Measurements from ENCODE around the gene PHLDA3. TPM values are rescaled to one million over a fixed set of nuclear protein-coding genes. Genes with fewer than 3 reads are reported as not detected.

The PHLDA3 gene
- total RNA-seq, 2 donors from 2014 or later, result 1.6 to 2.7 TPM

DNA sequence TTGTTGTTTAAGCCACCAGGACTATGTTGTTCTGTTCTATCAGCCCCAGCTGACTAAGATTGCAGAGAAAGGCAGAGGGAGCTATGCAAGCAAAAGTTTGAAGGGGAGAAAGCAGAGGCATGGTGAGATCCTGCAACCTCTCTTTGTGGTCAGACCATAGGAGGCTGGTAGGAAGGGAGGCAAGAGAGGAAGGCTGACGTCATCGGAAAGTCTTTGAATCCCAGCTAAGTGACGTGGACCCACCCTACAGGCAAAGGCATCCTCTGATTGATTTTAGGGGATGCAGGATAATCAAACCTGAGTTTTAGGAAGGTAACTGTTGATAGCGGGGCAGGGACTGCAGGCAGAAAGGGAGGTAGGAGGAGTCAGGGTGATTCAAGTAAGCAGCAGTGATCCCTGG lies 24.2 kb downstream of the PHLDA3 start:
- Mint-ChIP-seq H3K4me1 (peaks cover 6% of the 10 kb centered on the region), H3K27me3 (peaks cover 23% of the 10 kb centered on the region), H3K4me3 (no peak overlapping the region), H3K27ac (no peak overlapping the region), H3K36me3 (ENCODE audit: low read depth) (peaks cover 4% of the 10 kb centered on the region)
- no peak for DNase-seq
- no peak for ATAC-seq
- no peaks in the 10 kb centered on the region for H3K9me3 ChIP-seq (ENCODE audit: control insufficient read depth, low read length, poor library complexity, severe bottlenecking)

- peaks cover 4% of the 10 kb centered on the region for H3K36me3 Mint-ChIP-seq (ENCODE audit: low read depth)
- no peak overlapping the region for H3K4me3 Mint-ChIP-seq
- H3K9me3 ChIP-seq (ENCODE audit: control insufficient read depth, low read length, poor library complexity, severe bottlenecking), result no peaks in the 10 kb centered on the region
- DNase-seq (no peak), ATAC-seq (no peak)
- H3K27me3 Mint-ChIP-seq, result peaks cover 16% of the 10 kb centered on the region
- no peak overlapping the region for H3K27ac Mint-ChIP-seq
- H3K4me1 Mint-ChIP-seq, result peaks cover 6% of the 10 kb centered on the region
These were observed 25.2 kb downstream of the PHLDA3 start for GRCh38 chr1:201443747-201444146.

DNA sequence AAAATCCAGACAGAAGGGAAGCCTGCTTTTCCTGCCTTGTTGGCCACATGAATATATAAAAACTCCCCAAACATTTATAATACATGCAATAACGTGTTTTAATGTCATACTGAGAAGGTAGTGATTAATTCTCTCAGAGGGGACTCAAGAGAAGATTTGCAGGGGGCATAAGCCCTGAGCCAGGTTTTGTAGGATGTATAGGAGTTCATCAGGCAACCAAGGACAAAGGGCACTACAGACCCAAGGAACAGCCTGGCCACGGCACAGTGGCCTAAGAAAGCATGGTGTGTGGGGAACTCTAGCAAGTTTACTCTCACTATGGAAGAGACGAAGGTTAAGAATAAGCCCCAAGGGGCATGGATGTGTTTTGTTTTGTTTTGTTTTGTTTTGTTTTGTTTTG lies 32.0 kb downstream of the PHLDA3 start:
- H3K9me3 ChIP-seq (ENCODE audit: control insufficient read depth, low read length, poor library complexity, severe bottlenecking), result no peaks in the 10 kb centered on the region
- ATAC-seq (no peak), DNase-seq (no peak)
- peaks cover 38% of the 10 kb centered on the region for H3K27me3 Mint-ChIP-seq
- peaks cover 8% of the 10 kb centered on the region for H3K4me1 Mint-ChIP-seq
- H3K4me3 Mint-ChIP-seq, result no peak overlapping the region
- H3K27ac Mint-ChIP-seq, result no peak overlapping the region
- H3K36me3 Mint-ChIP-seq (ENCODE audit: low read depth), result no peaks in the 10 kb centered on the region

GRCh38 chr1:201436393-201436792 lies 32.6 kb downstream of the PHLDA3 start:
- ATAC-seq (no peak), DNase-seq (no peak)
- peaks cover 37% of the 10 kb centered on the region for H3K27me3 Mint-ChIP-seq
- H3K27ac Mint-ChIP-seq, result peak overlapping the region; percentile 74
- peaks cover 8% of the 10 kb centered on the region for H3K4me1 Mint-ChIP-seq
- H3K4me3 Mint-ChIP-seq, result no peak overlapping the region
- H3K9me3 ChIP-seq (ENCODE audit: control insufficient read depth, low read length, poor library complexity, severe bottlenecking), result no peaks in the 10 kb centered on the region
- no peaks in the 10 kb centered on the region for H3K36me3 Mint-ChIP-seq (ENCODE audit: low read depth)

GRCh38 chr1:201434266-201434665 lies 34.7 kb downstream of the PHLDA3 start:
- no peaks in the 10 kb centered on the region for H3K9me3 ChIP-seq (ENCODE audit: control insufficient read depth, low read length, poor library complexity, severe bottlenecking)
- H3K4me3 Mint-ChIP-seq, result no peak overlapping the region
- ATAC-seq, result no peak

GRCh38 chr1:201433609-201434008 lies 35.4 kb downstream of the PHLDA3 start:
- ATAC-seq, result no peak
- no peaks in the 10 kb centered on the region for H3K9me3 ChIP-seq (ENCODE audit: control insufficient read depth, low read length, poor library complexity, severe bottlenecking)
- no peak for DNase-seq
- H3K36me3 Mint-ChIP-seq (ENCODE audit: low read depth), result peaks cover 4% of the 10 kb centered on the region
- no peak overlapping the region for H3K4me3 Mint-ChIP-seq
- H3K4me1 Mint-ChIP-seq, result peaks cover 11% of the 10 kb centered on the region
- H3K27ac Mint-ChIP-seq, result no peak overlapping the region
- H3K27me3 Mint-ChIP-seq, result peaks cover 61% of the 10 kb centered on the region

More at GRCh38 chr1:201434266-201434665, 34.7 kb downstream of the PHLDA3 start:
- peaks cover 4% of the 10 kb centered on the region for H3K36me3 Mint-ChIP-seq (ENCODE audit: low read depth)
- H3K27ac Mint-ChIP-seq, result no peak overlapping the region
- H3K27me3 Mint-ChIP-seq, result peaks cover 56% of the 10 kb centered on the region
- no peak for DNase-seq
- H3K4me1 Mint-ChIP-seq, result peaks cover 11% of the 10 kb centered on the region

- H3K9me3 ChIP-seq (ENCODE audit: control insufficient read depth, low read length, poor library complexity, severe bottlenecking), result no peaks in the 10 kb centered on the region
- no peak for DNase-seq
- H3K4me3 Mint-ChIP-seq, result no peak overlapping the region
- H3K4me1 Mint-ChIP-seq, result peaks cover 5% of the 10 kb centered on the region
- peaks cover 4% of the 10 kb centered on the region for H3K36me3 Mint-ChIP-seq (ENCODE audit: low read depth)
- H3K27ac Mint-ChIP-seq, result no peak overlapping the region
- H3K27me3 Mint-ChIP-seq, result peaks cover 39% of the 10 kb centered on the region
- no peak for ATAC-seq
These were observed 38.2 kb downstream of the PHLDA3 start for GRCh38 chr1:201430776-201431175.

GRCh38 chr1:201429736-201430501 lies 39.1 kb downstream of the PHLDA3 start:
- no peak for ATAC-seq
- no peaks in the 10 kb centered on the region for H3K9me3 ChIP-seq (ENCODE audit: control insufficient read depth, low read length, poor library complexity, severe bottlenecking)
- H3K4me3 Mint-ChIP-seq, result no peak overlapping the region
- DNase-seq, result no peak
- H3K36me3 Mint-ChIP-seq (ENCODE audit: low read depth), result peaks cover 6% of the 10 kb centered on the region
- H3K27me3 Mint-ChIP-seq, result peaks cover 33% of the 10 kb centered on the region
- H3K27ac Mint-ChIP-seq, result no peak overlapping the region
- H3K4me1 Mint-ChIP-seq, result peaks cover 4% of the 10 kb centered on the region

GRCh38 chr1:201427963-201428362 lies 41.0 kb downstream of the PHLDA3 start:
- ATAC-seq, result no peak
- no peak overlapping the region for H3K27ac Mint-ChIP-seq

DNA sequence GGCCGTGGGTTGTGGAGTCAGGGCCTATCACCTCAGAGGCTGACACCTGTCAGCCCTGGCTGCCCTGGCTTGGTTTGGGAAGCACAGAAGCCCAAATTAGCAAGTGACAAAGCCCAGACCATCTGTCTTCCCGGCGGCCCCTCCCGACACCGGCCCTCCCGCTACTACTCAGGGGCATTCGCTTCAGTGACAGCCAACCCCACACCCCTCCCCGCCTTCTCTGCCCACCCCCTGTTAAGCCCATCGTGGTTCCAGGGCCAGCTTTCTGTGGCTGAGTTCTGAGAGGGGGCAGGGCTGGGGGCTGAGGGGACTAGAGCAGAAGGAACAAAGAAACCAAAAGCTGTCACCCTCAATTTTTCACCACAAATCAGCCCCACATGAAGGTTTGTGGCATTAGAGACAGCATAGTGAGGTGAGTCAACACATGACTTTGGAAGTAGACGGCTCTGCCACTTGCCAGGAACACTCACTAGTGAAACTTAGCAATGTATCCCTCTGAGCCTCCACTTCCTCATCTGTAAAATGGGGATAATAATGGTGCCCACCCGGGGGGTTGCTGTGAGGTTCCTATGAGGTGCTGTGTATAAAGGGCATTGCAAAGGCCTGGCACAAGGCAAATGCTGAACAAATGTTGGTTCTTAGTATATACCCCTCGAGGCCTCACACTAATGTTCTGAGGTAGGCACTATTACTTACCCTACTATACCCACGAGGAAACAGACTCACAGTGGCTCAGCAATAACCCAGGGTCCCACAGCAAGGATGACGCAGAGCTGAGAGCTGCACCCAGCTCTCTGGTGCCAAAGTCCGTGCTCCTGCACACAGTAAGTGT lies 42.3 kb downstream of the PHLDA3 start:
- Mint-ChIP-seq H3K4me1 (peaks cover 4% of the 10 kb centered on the region), H3K27ac (no peak overlapping the region), H3K36me3 (ENCODE audit: low read depth) (peaks cover 6% of the 10 kb centered on the region), H3K4me3 (no peak overlapping the region), H3K27me3 (peaks cover 28% of the 10 kb centered on the region)
- no peaks in the 10 kb centered on the region for H3K9me3 ChIP-seq (ENCODE audit: control insufficient read depth, low read length, poor library complexity, severe bottlenecking)
- DNase-seq (no peak), ATAC-seq (no peak)

More at GRCh38 chr1:201427963-201428362, 41.0 kb downstream of the PHLDA3 start:
- DNase-seq, result no peak
- Mint-ChIP-seq H3K27me3 (peaks cover 29% of the 10 kb centered on the region), H3K4me3 (no peak overlapping the region), H3K4me1 (peaks cover 4% of the 10 kb centered on the region), H3K36me3 (ENCODE audit: low read depth) (peaks cover 6% of the 10 kb centered on the region)
- no peaks in the 10 kb centered on the region for H3K9me3 ChIP-seq (ENCODE audit: control insufficient read depth, low read length, poor library complexity, severe bottlenecking)

GRCh38 chr1:201424146-201424545 lies 44.8 kb downstream of the PHLDA3 start:
- Mint-ChIP-seq H3K4me3 (no peak overlapping the region), H3K4me1 (peaks cover 2% of the 10 kb centered on the region), H3K27ac (no peak overlapping the region), H3K36me3 (ENCODE audit: low read depth) (peaks cover 2% of the 10 kb centered on the region), H3K27me3 (peaks cover 23% of the 10 kb centered on the region)
- ATAC-seq, result no peak
- no peaks in the 10 kb centered on the region for H3K9me3 ChIP-seq (ENCODE audit: control insufficient read depth, low read length, poor library complexity, severe bottlenecking)
- no peak for DNase-seq

GRCh38 chr1:201423655-201424054 lies 45.3 kb downstream of the PHLDA3 start:
- Mint-ChIP-seq H3K36me3 (ENCODE audit: low read depth) (peaks cover 2% of the 10 kb centered on the region), H3K27me3 (peaks cover 20% of the 10 kb centered on the region), H3K4me3 (no peak overlapping the region), H3K27ac (no peak overlapping the region), H3K4me1 (peaks cover 2% of the 10 kb centered on the region)
- DNase-seq (no peak), ATAC-seq (no peak)
- H3K9me3 ChIP-seq (ENCODE audit: control insufficient read depth, low read length, poor library complexity, severe bottlenecking), result no peaks in the 10 kb centered on the region

- no peak overlapping the region for H3K27ac Mint-ChIP-seq
- H3K27me3 Mint-ChIP-seq, result peaks cover 22% of the 10 kb centered on the region
- no peak for DNase-seq
- H3K4me1 Mint-ChIP-seq, result peaks cover 2% of the 10 kb centered on the region
- peaks cover 2% of the 10 kb centered on the region for H3K36me3 Mint-ChIP-seq (ENCODE audit: low read depth)
- no peak overlapping the region for H3K4me3 Mint-ChIP-seq
- no peak for ATAC-seq
- H3K9me3 ChIP-seq (ENCODE audit: control insufficient read depth, low read length, poor library complexity, severe bottlenecking), result no peaks in the 10 kb centered on the region
These were observed 46.5 kb downstream of the PHLDA3 start for GRCh38 chr1:201422436-201423030.
